Right atrium auricular region (tissue), 2 donors: ENCODE results near the gene FGF11. TPM values are rescaled to one million over a fixed set of nuclear protein-coding genes. Genes with fewer than 3 reads are reported as not detected.

Source experiments
- DNase-seq: peaks from one replicate; pipeline ENCODE4 v3.0.0-alpha.2; 2019; ENCODE audit warnings: low spot score
- H3K27ac ChIP-seq, 2 donors: fragments of 200-600 bp; sonication (generic); 1 replicate in 1 of 2; 2 replicates in 1 of 2; pipeline ENCODE4 v1.5.1; 2016 to 2019
- H3K27me3 ChIP-seq, 2 donors: fragments of 200-600 bp; sonication (generic); one replicate each; pipeline versions ENCODE4 v1.5.1 to v1.6.0; 2017 to 2019
- H3K36me3 ChIP-seq: fragments of 200-600 bp; sonication (generic); one replicate; pipeline ENCODE4 v1.5.1; 2016
- H3K4me1 ChIP-seq, 2 donors: fragments of 200-600 bp; sonication (generic); one replicate each; pipeline versions ENCODE4 v1.5.1 to v1.6.0; 2017 to 2019
- H3K4me3 ChIP-seq, 2 donors: fragments of 200-600 bp; sonication (generic); 1 replicate in 1 of 2; 2 replicates in 1 of 2; pipeline ENCODE4 v1.5.1; 2017 to 2019; ENCODE audit warnings: mild to moderate bottlenecking in 1 of 2, moderate library complexity in 1 of 2
- H3K9me3 ChIP-seq, 2 donors: fragments of 200-600 bp; sonication (generic); one replicate each; pipeline ENCODE4 v1.5.1; 2019
- total RNA-seq, 2 donors: library from RNA; depleted of rRNA; stranded (reverse); fragments of >200 nt; gene quantifications; one replicate each; pipeline ENCODE4 v1.1.0, GENCODE V29; 2016
- TF ChIP-seq, protein P1 (sequence below), 2 donors: fragments of 200-600 bp; sonication (generic); IDR thresholded peaks; one replicate each; pipeline ENCODE4 v1.5.1; 2019; ENCODE audit warnings: antibody characterized with exemption in 2 of 2

The FGF11 gene
- total RNA-seq, 2 donors from 2014 or later = 18.6 to 20.9 TPM

DNA sequence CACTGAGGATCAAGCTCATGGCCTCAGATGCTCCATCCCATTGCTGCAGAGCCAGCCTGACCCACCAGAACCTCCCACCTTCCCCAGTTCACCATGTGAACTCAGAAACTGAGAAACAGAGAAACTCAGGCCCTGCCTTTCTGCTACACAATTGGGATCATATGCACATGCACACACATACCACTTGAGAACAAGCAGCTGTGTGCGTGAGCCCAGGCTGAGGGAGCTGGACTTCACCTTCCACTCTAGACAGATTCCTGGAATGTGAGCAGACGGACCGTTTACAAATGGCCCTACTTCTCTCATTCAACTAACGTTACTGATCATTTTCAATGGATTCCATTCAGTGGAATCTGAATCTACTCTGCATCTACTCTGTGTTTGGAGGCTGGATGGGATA lies 15.6 kb upstream of the FGF11 start:
- no peaks in the 10 kb centered on the region for H3K9me3 ChIP-seq
- DNase-seq = no peak
- no peaks in the 10 kb centered on the region for H3K36me3 ChIP-seq
- no peak overlapping the region for H3K27ac ChIP-seq
- H3K4me1 ChIP-seq = no peaks in the 10 kb centered on the region
- no peak overlapping the region for H3K4me3 ChIP-seq
- H3K27me3 ChIP-seq = no peaks in the 10 kb centered on the region
- TF ChIP-seq, protein P1, sequence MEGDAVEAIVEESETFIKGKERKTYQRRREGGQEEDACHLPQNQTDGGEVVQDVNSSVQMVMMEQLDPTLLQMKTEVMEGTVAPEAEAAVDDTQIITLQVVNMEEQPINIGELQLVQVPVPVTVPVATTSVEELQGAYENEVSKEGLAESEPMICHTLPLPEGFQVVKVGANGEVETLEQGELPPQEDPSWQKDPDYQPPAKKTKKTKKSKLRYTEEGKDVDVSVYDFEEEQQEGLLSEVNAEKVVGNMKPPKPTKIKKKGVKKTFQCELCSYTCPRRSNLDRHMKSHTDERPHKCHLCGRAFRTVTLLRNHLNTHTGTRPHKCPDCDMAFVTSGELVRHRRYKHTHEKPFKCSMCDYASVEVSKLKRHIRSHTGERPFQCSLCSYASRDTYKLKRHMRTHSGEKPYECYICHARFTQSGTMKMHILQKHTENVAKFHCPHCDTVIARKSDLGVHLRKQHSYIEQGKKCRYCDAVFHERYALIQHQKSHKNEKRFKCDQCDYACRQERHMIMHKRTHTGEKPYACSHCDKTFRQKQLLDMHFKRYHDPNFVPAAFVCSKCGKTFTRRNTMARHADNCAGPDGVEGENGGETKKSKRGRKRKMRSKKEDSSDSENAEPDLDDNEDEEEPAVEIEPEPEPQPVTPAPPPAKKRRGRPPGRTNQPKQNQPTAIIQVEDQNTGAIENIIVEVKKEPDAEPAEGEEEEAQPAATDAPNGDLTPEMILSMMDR (IDR thresholded peaks at IDR 0.05) = no peak

DNA sequence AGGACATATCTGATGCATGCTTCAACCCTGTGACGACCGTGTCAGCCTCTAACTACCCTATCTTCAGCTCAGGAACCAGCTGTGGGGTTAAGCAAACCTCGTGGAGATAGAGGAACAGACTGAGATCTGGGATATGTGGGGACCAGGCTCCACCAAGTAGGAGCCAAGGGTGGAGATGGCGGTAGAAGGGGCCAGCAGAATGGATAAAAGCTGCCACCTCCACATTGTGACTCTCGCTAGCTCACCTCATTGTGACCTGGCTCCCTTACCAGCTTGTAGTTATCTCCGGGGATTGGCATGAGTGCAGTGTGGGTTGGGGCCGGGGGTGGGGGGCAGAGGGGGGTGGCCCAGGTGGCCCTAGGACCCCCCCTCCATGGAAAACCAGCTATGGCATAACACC lies 14.0 kb upstream of the FGF11 start, which contains the start of gene SPEM2:
Gene SPEM2, plus strand, starts transcription at position 301 of the 400 bp plus-strand sequence. Its CDS starts 73 bp downstream, at position 374.
- Histone ChIP-seq H3K27ac (no peak within 1 kb of the TSS), H3K4me1 (no peaks in the 10 kb centered on the region), H3K36me3 (no peaks in the 10 kb centered on the region), H3K27me3 (no peaks in the 10 kb centered on the region), H3K4me3 (no peak within 1 kb of the TSS), H3K9me3 (no peaks in the 10 kb centered on the region)
- TF ChIP-seq, protein P1 (IDR thresholded peaks at IDR 0.05) = no peak
- no peak for DNase-seq

DNA sequence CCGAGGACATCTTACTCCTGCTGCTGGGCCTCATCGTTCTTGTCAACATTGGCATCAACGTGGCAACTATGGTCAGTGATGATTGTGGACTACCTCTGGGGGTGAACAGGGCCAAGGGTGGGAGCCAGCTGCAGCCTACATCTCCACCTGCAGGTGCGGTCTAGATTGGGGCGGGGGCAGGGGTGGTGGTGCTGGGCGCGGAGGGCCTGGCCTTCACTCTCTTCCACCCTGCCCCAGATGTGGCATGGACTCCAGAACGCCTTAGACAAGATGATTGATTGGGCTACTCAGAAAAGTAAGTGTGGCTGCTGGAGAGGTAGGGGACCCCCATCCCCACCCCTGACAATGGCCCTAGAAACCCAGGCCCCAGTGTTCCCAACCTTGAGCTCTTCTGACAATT lies 13.6 kb upstream of the FGF11 start:
- Histone ChIP-seq H3K4me3 (no peak overlapping the region), H3K27ac (no peak overlapping the region), H3K9me3 (no peaks in the 10 kb centered on the region), H3K36me3 (no peaks in the 10 kb centered on the region), H3K4me1 (no peaks in the 10 kb centered on the region), H3K27me3 (no peaks in the 10 kb centered on the region)
- DNase-seq = no peak
- TF ChIP-seq, protein P1 (IDR thresholded peaks at IDR 0.05) = no peak

DNA sequence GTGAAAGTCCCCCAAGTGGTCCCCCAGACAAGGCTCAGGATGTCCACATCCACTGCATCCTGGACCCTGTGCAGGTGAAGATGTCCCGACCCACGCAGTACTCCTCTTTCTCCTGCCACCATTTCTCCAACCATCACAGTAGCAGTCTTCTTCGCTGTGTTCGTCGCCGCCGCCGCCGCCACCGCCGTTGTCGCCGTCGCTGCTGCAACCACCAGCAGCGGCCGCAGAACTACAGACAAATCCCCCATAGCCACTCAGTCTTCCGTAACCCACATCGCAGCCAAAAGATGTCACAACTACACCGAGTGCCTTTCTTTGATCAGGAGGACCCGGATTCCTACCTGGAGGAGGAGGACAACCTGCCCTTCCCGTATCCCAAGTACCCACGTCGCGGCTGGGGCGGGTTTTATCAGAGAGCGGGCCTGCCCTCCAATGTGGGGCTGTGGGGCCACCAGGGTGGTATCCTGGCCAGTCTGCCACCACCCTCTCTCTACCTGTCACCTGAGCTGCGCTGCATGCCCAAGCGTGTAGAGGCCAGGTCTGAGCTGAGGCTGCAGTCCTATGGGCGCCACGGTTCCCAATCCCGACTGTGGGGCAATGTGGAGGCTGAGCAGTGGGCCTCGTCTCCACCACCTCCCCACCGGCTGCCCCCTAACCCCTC lies 13.0 kb upstream of the FGF11 start:
- Histone ChIP-seq H3K36me3 (no peaks in the 10 kb centered on the region), H3K4me3 (no peak overlapping the region), H3K4me1 (no peaks in the 10 kb centered on the region), H3K27me3 (no peaks in the 10 kb centered on the region), H3K9me3 (no peaks in the 10 kb centered on the region), H3K27ac (no peak overlapping the region)
- TF ChIP-seq, protein P1 (IDR thresholded peaks at IDR 0.05) = no peak
- no peak for DNase-seq

DNA sequence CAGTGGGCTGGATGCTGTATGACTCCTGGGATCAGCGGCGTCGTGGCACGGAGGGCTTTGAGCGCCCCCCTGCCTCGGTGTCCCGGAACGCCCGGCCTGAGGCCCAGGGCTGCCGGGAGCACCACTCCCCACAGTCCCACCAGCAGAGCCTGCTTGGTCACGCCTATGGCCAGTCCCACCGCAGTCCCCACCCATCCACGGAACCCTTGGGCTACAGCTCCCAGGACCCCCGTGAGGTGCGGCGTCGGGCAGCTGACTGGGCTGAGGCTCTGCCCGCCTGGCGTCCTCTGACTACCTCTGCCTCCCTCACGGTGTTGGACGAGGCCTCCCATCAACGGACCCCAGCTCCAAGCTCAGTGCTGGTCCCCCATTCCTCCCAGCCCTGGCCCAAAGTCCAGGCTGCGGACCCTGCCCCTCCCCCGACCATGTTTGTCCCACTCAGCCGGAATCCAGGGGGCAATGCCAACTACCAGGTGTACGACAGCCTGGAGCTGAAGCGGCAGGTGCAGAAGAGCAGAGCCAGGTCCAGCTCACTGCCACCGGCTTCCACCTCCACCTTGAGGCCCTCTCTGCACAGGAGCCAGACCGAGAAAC lies 12.3 kb upstream of the FGF11 start:
- no peaks in the 10 kb centered on the region for H3K4me1 ChIP-seq
- no peak for DNase-seq
- H3K27ac ChIP-seq = no peak overlapping the region
- TF ChIP-seq, protein P1 (IDR thresholded peaks at IDR 0.05) = no peak
- H3K36me3 ChIP-seq = no peaks in the 10 kb centered on the region
- no peaks in the 10 kb centered on the region for H3K27me3 ChIP-seq
- no peak overlapping the region for H3K4me3 ChIP-seq
- H3K9me3 ChIP-seq = no peaks in the 10 kb centered on the region
